Liver (tissue), 9 donors: ENCODE results near the gene FRZB. TPM values are rescaled to one million over a fixed set of nuclear protein-coding genes. Genes with fewer than 3 reads are reported as not detected.

Experiments
- DNase-seq: peaks from one replicate; pipeline ENCODE4 v3.0.0-alpha.2; 2017; ENCODE audit warnings: low spot score
- H3K27ac ChIP-seq, 2 donors: one replicate each; pipeline ENCODE4 v1.7.0; 2013; ENCODE audit warnings: inconsistent platforms in 2 of 2, low read length in 2 of 2, control low read depth in 1 of 2, low read depth in 1 of 2, mild to moderate bottlenecking in 1 of 2
- H3K27me3 ChIP-seq, 4 donors: one replicate each; pipeline versions ENCODE4 v1.6.1 to v1.7.0; 2013; ENCODE audit warnings: low read length in 3 of 4, inconsistent platforms in 1 of 4, mild to moderate bottlenecking in 1 of 4, moderate library complexity in 1 of 4; ENCODE audit not compliant: control insufficient read depth in 4 of 4, insufficient read depth in 4 of 4
- H3K36me3 ChIP-seq, 4 donors: one replicate each; pipeline versions ENCODE4 v1.6.1 to v1.7.0; 2013; ENCODE audit warnings: low read length in 3 of 4, mild to moderate bottlenecking in 3 of 4, low read depth in 1 of 4, moderate library complexity in 1 of 4; ENCODE audit not compliant: control insufficient read depth in 4 of 4, insufficient read depth in 3 of 4
- H3K4me1 ChIP-seq, 4 donors: one replicate each; pipeline versions ENCODE4 v1.6.1 to v1.7.0; 2013; ENCODE audit warnings: low read length in 3 of 4, mild to moderate bottlenecking in 3 of 4, moderate library complexity in 1 of 4; ENCODE audit not compliant: control insufficient read depth in 4 of 4, insufficient read depth in 4 of 4
- H3K4me3 ChIP-seq, 3 donors: one replicate each; pipeline versions ENCODE4 v1.6.1 to v1.7.0; 2013; ENCODE audit warnings: low read length in 3 of 3, control low read depth in 1 of 3, low read depth in 1 of 3, mild to moderate bottlenecking in 1 of 3
- H3K9ac ChIP-seq, 2 donors: one replicate each; pipeline ENCODE4 v1.7.0; 2013; ENCODE audit warnings: low read length in 2 of 2, mild to moderate bottlenecking in 2 of 2, moderate library complexity in 2 of 2, control low read depth in 1 of 2, low read depth in 1 of 2
- H3K9me3 ChIP-seq, 4 donors: one replicate each; pipeline versions ENCODE4 v1.6.1 to v1.7.0; 2013; ENCODE audit warnings: low read length in 3 of 4; ENCODE audit not compliant: control insufficient read depth in 4 of 4
- ATF3 ChIP-seq: IDR thresholded peaks from 2 replicates; pipeline ENCODE4 v1.6.1; 2016; ENCODE audit warnings: antibody characterized with exemption
- CTCF ChIP-seq: fragments of 150-350 bp; IDR thresholded peaks from 2 replicates; pipeline ENCODE4 v1.5.1; 2017; ENCODE audit warnings: improper control_type of control experiment, low read depth, low read length; ENCODE audit not compliant: missing input control
- EGR1 ChIP-seq, 2 donors: IDR thresholded peaks; 2 replicates each; pipeline ENCODE4 v1.6.1; 2016 to 2018; ENCODE audit warnings: antibody characterized with exemption in 2 of 2, low read depth in 2 of 2
- FOXA1 ChIP-seq: IDR thresholded peaks from 2 replicates; pipeline ENCODE4 v1.6.1; 2016; ENCODE audit warnings: antibody characterized with exemption
- FOXA2 ChIP-seq: IDR thresholded peaks from 2 replicates; pipeline ENCODE4 v1.6.1; 2016; ENCODE audit warnings: antibody characterized with exemption
- HNF4A ChIP-seq, 2 donors: conservative IDR thresholded peaks; 2 replicates each; pipeline ENCODE4 v1.6.1; 2016; ENCODE audit warnings: antibody characterized with exemption in 2 of 2, mild to moderate bottlenecking in 2 of 2
- JUND ChIP-seq, 2 donors: IDR thresholded peaks; 2 replicates each; pipeline ENCODE4 v1.6.1; 2016; ENCODE audit warnings: antibody characterized with exemption in 2 of 2
- MAX ChIP-seq: IDR thresholded peaks from 2 replicates; pipeline ENCODE4 v1.6.1; 2016; ENCODE audit warnings: antibody characterized with exemption
- NR2F2 ChIP-seq: IDR thresholded peaks from 2 replicates; pipeline ENCODE4 v1.6.1; 2016; ENCODE audit warnings: antibody characterized with exemption
- REST ChIP-seq: IDR thresholded peaks from 2 replicates; pipeline ENCODE4 v1.6.1; 2016; ENCODE audit warnings: antibody characterized with exemption, mild to moderate bottlenecking
- SP1 ChIP-seq: IDR thresholded peaks from 2 replicates; pipeline ENCODE4 v1.6.1; 2018; ENCODE audit warnings: antibody characterized with exemption, mild to moderate bottlenecking
- TAF1 ChIP-seq: conservative IDR thresholded peaks from 2 replicates; pipeline ENCODE4 v1.6.1; 2016; ENCODE audit warnings: antibody characterized with exemption, mild to moderate bottlenecking
- YY1 ChIP-seq: IDR thresholded peaks from 2 replicates; pipeline ENCODE4 v1.6.1; 2016; ENCODE audit warnings: antibody characterized with exemption, mild to moderate bottlenecking
- WGBS: extraction: QIAGEN DNeasy Blood & Tissue Kit; methylation state at CpG from one replicate; pipeline ENCODE4 v1.1.7; 2013; 5-methylcytosine and 5-hydroxymethylcytosine counted together
- polyA plus RNA-seq, 2 donors: library from polyadenylated mRNA; stranded (reverse) in 1 of 2; unstranded in 1 of 2; fragments of 200-250 nt in 1 of 2; fragments of >200 nt in 1 of 2; fragmentation: Nextera tagmentation in 1 of 2; extraction: Ambion mirVana in 1 of 2; gene quantifications; one replicate each; pipeline versions ENCODE4 v1.2.1 to v1.2.3, GENCODE V29; 2013 to 2015
- total RNA-seq, 2 donors: library from RNA; depleted of rRNA; stranded (reverse); fragments of >200 nt; gene quantifications; one replicate each; pipeline ENCODE4 v1.2.3, GENCODE V29; 2014
- donor health status: healthy.
- donor health status: healthy.
- donor health status: healthy.
- donor health status: healthy.
- donor health status: healthy.

FRZB gene
- total and polyA plus RNA-seq, 4 donors = 0.17 to 1.0 (median 0.54) TPM

GRCh38 chr2:182887753-182888415 lies 21.4 kb upstream of the FRZB start:
- H3K27me3 ChIP-seq = no peaks in the 10 kb centered on the region
- no peak overlapping the region for H3K9ac ChIP-seq
- no peak overlapping the region for H3K27ac ChIP-seq
- H3K4me1 ChIP-seq = peaks cover 0 to 11% (median 2%) of the 10 kb centered on the region in 4 donors
- no peaks in the 10 kb centered on the region for H3K36me3 ChIP-seq
- no peaks in the 10 kb centered on the region for H3K9me3 ChIP-seq
- 90% methylated on average over 4 of the region's 4 CpGs for WGBS
- no peak for DNase-seq
- no peak for TF ChIP-seq ATF3
- no peak for TF ChIP-seq CTCF
- TF ChIP-seq YY1 = no peak
- no peak for TF ChIP-seq NR2F2
- no peak for TF ChIP-seq REST
- TF ChIP-seq FOXA1 = no peak
- TF ChIP-seq FOXA2 = no peak
- no peak for TF ChIP-seq TAF1
- no peak for TF ChIP-seq HNF4A (conservative IDR thresholded peaks at IDR 0.05)
- TF ChIP-seq JUND (IDR thresholded peaks at IDR 0.05) = no peak
- no peak for TF ChIP-seq SP1
- TF ChIP-seq EGR1 (IDR thresholded peaks at IDR 0.05; ENCODE audit: low read depth in 2 of 2) = no peak
- no peak for TF ChIP-seq MAX
- no peak overlapping the region for H3K4me3 ChIP-seq

GRCh38 chr2:182887093-182887492 lies 20.7 kb upstream of the FRZB start:
- Histone ChIP-seq H3K27ac (no peak overlapping the region), H3K27me3 (no peaks in the 10 kb centered on the region), H3K9ac (no peak overlapping the region), H3K4me1 (peaks cover 0 to 11% (median 2%) of the 10 kb centered on the region in 4 donors), H3K36me3 (no peaks in the 10 kb centered on the region), H3K4me3 (no peak overlapping the region), H3K9me3 (no peaks in the 10 kb centered on the region)
- TF ChIP-seq EGR1 (IDR thresholded peaks at IDR 0.05; ENCODE audit: low read depth in 2 of 2) = no peak
- DNase-seq = no peak
- WGBS = 74% methylated on average over 6 of the region's 6 CpGs
